OCI-M1 (cell line): ENCODE data around the gene FGFR2.

Source experiments
- DNase-seq: peaks from one replicate; lab custom pipeline; 2025; lab: John Stamatoyannopoulos, UW

Gene FGFR2

GRCh38 chr10:121553511-121554264 is 44.6 kb downstream of the FGFR2 start:
- no peak for DNase-seq

GRCh38 chr10:121552746-121553145 is 45.5 kb downstream of the FGFR2 start:
- no peak for DNase-seq

- DNase-seq, result no peak
Observed at GRCh38 chr10:121551210-121551885, 46.9 kb downstream of the FGFR2 start.

- no peak for DNase-seq
Observed at GRCh38 chr10:121544301-121544869, 53.9 kb downstream of the FGFR2 start.

- no peak for DNase-seq
Observed at GRCh38 chr10:121543545-121543944, 54.7 kb downstream of the FGFR2 start.

- DNase-seq, result no peak
Observed at GRCh38 chr10:121541450-121542120, 56.7 kb downstream of the FGFR2 start.

GRCh38 chr10:121540732-121541395 is 57.4 kb downstream of the FGFR2 start:
- no peak for DNase-seq

GRCh38 chr10:121539786-121540185 is 58.5 kb downstream of the FGFR2 start:
- DNase-seq, result no peak

GRCh38 chr10:121536310-121536913 is 61.8 kb downstream of the FGFR2 start:
- DNase-seq, result no peak

GRCh38 chr10:121535381-121535780 is 62.9 kb downstream of the FGFR2 start:
- DNase-seq, result no peak

- no peak for DNase-seq
Observed at GRCh38 chr10:121532292-121532864, 65.9 kb downstream of the FGFR2 start.

GRCh38 chr10:121531830-121532178 is 66.4 kb downstream of the FGFR2 start:
- no peak for DNase-seq

- DNase-seq, result no peak
Observed at GRCh38 chr10:121531076-121531829, 67.0 kb downstream of the FGFR2 start.

GRCh38 chr10:121530481-121531075 is 67.7 kb downstream of the FGFR2 start:
- DNase-seq, result no peak

- DNase-seq, result no peak
Observed at GRCh38 chr10:121527690-121528089, 70.6 kb downstream of the FGFR2 start.

- DNase-seq, result no peak
Observed at GRCh38 chr10:121526801-121527221, 71.4 kb downstream of the FGFR2 start.

- no peak for DNase-seq
Observed at GRCh38 chr10:121526135-121526790, 72.0 kb downstream of the FGFR2 start.

- DNase-seq, result no peak
Observed at GRCh38 chr10:121525251-121526134, 72.8 kb downstream of the FGFR2 start.
